Activated effector memory CD4-positive, alpha-beta T cell treated with Interleukin-2 at 50 U/mL for 16 hours (primary cell): ENCODE results near the gene SMPD4.
"Not testable (repeated sequence)": the region's sequence is repeated elsewhere in the genome, so short reads cannot be mapped to it uniquely, and the experiment has no call there.

Experiments
- DNase-seq: peaks from one replicate; pipeline ENCODE4 v3.0.0-alpha.2; 2020

SMPD4 gene

GRCh38 chr2:130157354-130157753 lies 24.0 kb downstream of the SMPD4 start:
- not testable (repeated sequence) for DNase-seq

- DNase-seq: no peak
These were observed 24.8 kb downstream of the SMPD4 start for GRCh38 chr2:130156624-130157004.

GRCh38 chr2:130155956-130156623 lies 25.3 kb downstream of the SMPD4 start:
- not testable (repeated sequence) for DNase-seq

GRCh38 chr2:130154773-130155765 lies 26.3 kb downstream of the SMPD4 start:
- no peak for DNase-seq

GRCh38 chr2:130154423-130154770 lies 27.0 kb downstream of the SMPD4 start:
- DNase-seq: not testable (repeated sequence)

GRCh38 chr2:130153721-130154422 lies 27.5 kb downstream of the SMPD4 start:
- not testable (repeated sequence) for DNase-seq

- no peak for DNase-seq
These were observed 28.4 kb downstream of the SMPD4 start for GRCh38 chr2:130152816-130153595.

GRCh38 chr2:130152136-130152815 lies 29.1 kb downstream of the SMPD4 start:
- not testable (repeated sequence) for DNase-seq

GRCh38 chr2:130151145-130151512 lies 30.3 kb downstream of the SMPD4 start:
- DNase-seq: not testable (repeated sequence)

GRCh38 chr2:130150181-130151144 lies 30.9 kb downstream of the SMPD4 start:
- DNase-seq: no peak

- not testable (repeated sequence) for DNase-seq
These were observed 32.9 kb downstream of the SMPD4 start for GRCh38 chr2:130148515-130148914.

GRCh38 chr2:130145006-130145414 lies 36.4 kb downstream of the SMPD4 start, which contains the start of gene CCDC74B:
Gene CCDC74B, minus strand, starts transcription at chr2:130145112. Its CDS starts 116 bp downstream, at chr2:130144996.
- peak; percentile 41 for DNase-seq

GRCh38 chr2:130143266-130144039 lies 37.9 kb downstream of the SMPD4 start:
- not testable (repeated sequence) for DNase-seq

- not testable (repeated sequence) for DNase-seq
These were observed 38.8 kb downstream of the SMPD4 start for GRCh38 chr2:130142396-130143265.

GRCh38 chr2:130141645-130142370 lies 39.6 kb downstream of the SMPD4 start:
- not testable (repeated sequence) for DNase-seq

- not testable (repeated sequence) for DNase-seq
These were observed 40.4 kb downstream of the SMPD4 start for GRCh38 chr2:130141002-130141401.

GRCh38 chr2:130140516-130140915 lies 40.9 kb downstream of the SMPD4 start:
- not testable (repeated sequence) for DNase-seq
